ENCODE data around the gene FAM120A.

GRCh38 chr9:93565089-93565488, 113.6 kb downstream of the FAM120A start:
- TF ChIP-seq CTCF (IDR thresholded peaks at IDR 0.05): no peak
- no peak for TF ChIP-seq POLR2A (IDR thresholded peaks at IDR 0.05; ENCODE audit: low read depth)

All from esophagus muscularis mucosa (tissue), 3 donors.